Neural progenitor cell (in vitro differentiated cells): Measurements from ENCODE around the gene RSBN1L. TPM values are rescaled to one million over a fixed set of nuclear protein-coding genes. Genes with fewer than 3 reads are reported as not detected.
A peak's percentile ranks its signal among the peaks of the same experiment; 100 is the strongest.

Source experiments
- DNase-seq: peaks from one replicate; pipeline ENCODE4 v3.0.0-alpha.2; 2016; ENCODE audit warnings: low spot score
- H2AFZ ChIP-seq: fragments of 200-600 bp; sonication (generic); replicated peaks from 2 replicates; pipeline ENCODE4 v1.6.1; 2016; ENCODE audit warnings: antibody characterized with exemption
- H3F3A ChIP-seq: fragments of 200-600 bp; sonication (generic); 2 replicates; pipeline ENCODE4 v1.6.1; 2016; ENCODE audit warnings: antibody characterized with exemption, low read depth
- H3K27ac ChIP-seq: fragments of 200-600 bp; sonication (generic); 2 replicates; pipeline ENCODE4 v1.5.1; 2016; ENCODE audit warnings: mild to moderate bottlenecking
- H3K27me3 ChIP-seq: fragments of 200-600 bp; sonication (generic); 2 replicates; pipeline ENCODE4 v1.6.1; 2016; ENCODE audit warnings: mild to moderate bottlenecking, moderate library complexity
- H3K36me3 ChIP-seq: fragments of 200-600 bp; sonication (generic); 2 replicates; pipeline ENCODE4 v1.5.1; 2016
- H3K4me1 ChIP-seq: fragments of 200-600 bp; sonication (generic); 2 replicates; pipeline ENCODE4 v1.6.1; 2016; ENCODE audit warnings: mixed run types
- H3K4me2 ChIP-seq: fragments of 200-600 bp; sonication (generic); 2 replicates; pipeline ENCODE4 v1.6.1; 2016
- H3K4me3 ChIP-seq: fragments of 200-600 bp; sonication (generic); 2 replicates; pipeline ENCODE4 v1.5.1; 2016
- H3K79me2 ChIP-seq: fragments of 200-600 bp; sonication (generic); 2 replicates; pipeline ENCODE4 v1.6.1; 2016; ENCODE audit warnings: low read depth
- H3K9ac ChIP-seq: fragments of 200-600 bp; sonication (generic); 2 replicates; pipeline ENCODE4 v1.6.1; 2016
- H3K9me3 ChIP-seq: fragments of 200-600 bp; sonication (generic); 2 replicates; pipeline ENCODE4 v1.5.1; 2016; ENCODE audit warnings: low read depth
- H4K20me1 ChIP-seq: fragments of 200-600 bp; sonication (generic); 2 replicates; pipeline ENCODE4 v1.6.1; 2016; ENCODE audit warnings: low read depth
- H3K27ac Mint-ChIP-seq: 3 replicates; pipeline ENCODE4 v1.8.0; 2021; ENCODE audit warnings: mixed read lengths
- H3K27me3 Mint-ChIP-seq: 2 replicates; pipeline ENCODE4 v1.8.0; 2022; ENCODE audit warnings: low read depth, mild to moderate bottlenecking, inconsistent platforms, moderate library complexity, mixed read lengths; ENCODE audit not compliant: insufficient read depth
- H3K36me3 Mint-ChIP-seq: 3 replicates; pipeline ENCODE4 v1.8.0; 2021; ENCODE audit warnings: mixed read lengths
- H3K4me1 Mint-ChIP-seq: 3 replicates; pipeline ENCODE4 v1.8.0; 2021; ENCODE audit warnings: mixed read lengths
- H3K4me3 Mint-ChIP-seq: 3 replicates; pipeline ENCODE4 v1.8.0; 2021; ENCODE audit warnings: mild to moderate bottlenecking, moderate library complexity, mixed read lengths
- H3K9me3 Mint-ChIP-seq: 3 replicates; pipeline ENCODE4 v1.8.0; 2020; ENCODE audit warnings: mixed read lengths
- CTCF ChIP-seq: fragments of 200-600 bp; sonication (generic); IDR thresholded peaks from 2 replicates; pipeline ENCODE4 v1.5.1; 2017; ENCODE audit warnings: antibody characterized with exemption, mild to moderate bottlenecking
- EZH2 ChIP-seq: fragments of 200-600 bp; sonication (generic); IDR thresholded peaks from 2 replicates; pipeline ENCODE4 v1.6.1; 2017; ENCODE audit warnings: antibody characterized with exemption, mild to moderate bottlenecking, moderate library complexity
- EZH2phosphoT487 ChIP-seq: fragments of 200-600 bp; sonication (generic); IDR thresholded peaks from 2 replicates; pipeline ENCODE4 v1.6.1; 2017; ENCODE audit warnings: antibody characterized with exemption
- total RNA-seq: library from RNA; depleted of rRNA; stranded (reverse); fragments of >200 nt; gene quantifications from 2 replicates; pipeline ENCODE4 v1.2.3, GENCODE V29; 2015; ENCODE audit warnings: low replicate concordance

The RSBN1L gene
- 18.4 and 25.0 TPM in 2 replicates for total RNA-seq

GRCh38 chr7:77696057-77696642 lies at the start of gene RSBN1L:
TSS of gene RSBN1L (plus strand) at chr7:77696459. CDS start at chr7:77696470, 11 bp downstream.
- no peaks in the 10 kb centered on the region for H3K9me3 ChIP-seq
- TF ChIP-seq CTCF (peak; percentile 46), EZH2 (no peak)
- Mint-ChIP-seq H3K27ac (peak within 1 kb of the TSS; percentile 97), H3K4me3 (peak within 1 kb of the TSS; percentile 99), H3K9me3 (peaks cover 3% of the 10 kb centered on the region), H3K4me1 (peaks cover 35% of the 10 kb centered on the region), H3K27me3 (no peaks in the 10 kb centered on the region), H3K36me3 (peaks cover 15% of the 10 kb centered on the region)
- peak within 1 kb of the TSS; percentile 87 for H3K9ac ChIP-seq
- H3K4me3 ChIP-seq: peak within 1 kb of the TSS; percentile 94
- peaks cover 26% of the 10 kb centered on the region for H3K4me1 ChIP-seq
- H3K4me2 ChIP-seq: peak within 1 kb of the TSS; percentile 95
- H2AFZ ChIP-seq: peak within 1 kb of the TSS; percentile 89
- H3K27ac ChIP-seq: peak within 1 kb of the TSS; percentile 86
- peaks cover 93% of the 10 kb centered on the region for H3K79me2 ChIP-seq
- H4K20me1 ChIP-seq: peaks cover 44% of the 10 kb centered on the region
- H3K27me3 ChIP-seq: no peaks in the 10 kb centered on the region
- peak; percentile 99 for DNase-seq
- no peaks in the 10 kb centered on the region for H3K36me3 ChIP-seq
- H3F3A ChIP-seq: peaks cover 3% of the 10 kb centered on the region

GRCh38 chr7:77648742-77649338 lies 47.4 kb upstream of the RSBN1L start:
- Mint-ChIP-seq H3K4me1 (peaks cover 3% of the 10 kb centered on the region), H3K9me3 (no peaks in the 10 kb centered on the region)
- no peak overlapping the region for H3K27ac ChIP-seq

GRCh38 chr7:77649716-77650349 lies 46.4 kb upstream of the RSBN1L start:
- H3K4me2 ChIP-seq: no peak overlapping the region
- no peaks in the 10 kb centered on the region for H3K36me3 ChIP-seq
- peaks cover 6% of the 10 kb centered on the region for H3K36me3 Mint-ChIP-seq
- TF ChIP-seq EZH2: no peak
- H3K4me3 Mint-ChIP-seq: no peak overlapping the region
- H3K27me3 Mint-ChIP-seq: peaks cover 4% of the 10 kb centered on the region
- H3K9me3 Mint-ChIP-seq: no peaks in the 10 kb centered on the region
- H3K9me3 ChIP-seq: no peaks in the 10 kb centered on the region
- peaks cover 3% of the 10 kb centered on the region for H3K4me1 Mint-ChIP-seq
- H2AFZ ChIP-seq: no peak overlapping the region
- no peaks in the 10 kb centered on the region for H3K4me1 ChIP-seq
- no peaks in the 10 kb centered on the region for H4K20me1 ChIP-seq
- DNase-seq: no peak
- H3K79me2 ChIP-seq: no peaks in the 10 kb centered on the region
- H3K4me3 ChIP-seq: no peak overlapping the region
- no peak overlapping the region for H3K27ac Mint-ChIP-seq
- no peaks in the 10 kb centered on the region for H3K27me3 ChIP-seq
- H3F3A ChIP-seq: peaks cover 8% of the 10 kb centered on the region
- no peak overlapping the region for H3K9ac ChIP-seq
- no peak overlapping the region for H3K27ac ChIP-seq

More at GRCh38 chr7:77648742-77649338, 47.4 kb upstream of the RSBN1L start:
- Histone ChIP-seq H3K4me3 (no peak overlapping the region), H3K79me2 (no peaks in the 10 kb centered on the region), H3K27me3 (no peaks in the 10 kb centered on the region), H3K4me1 (no peaks in the 10 kb centered on the region), H3K36me3 (no peaks in the 10 kb centered on the region), H2AFZ (no peak overlapping the region), H3K9me3 (no peaks in the 10 kb centered on the region), H3K4me2 (no peak overlapping the region), H4K20me1 (no peaks in the 10 kb centered on the region), H3K9ac (no peak overlapping the region), H3F3A (peaks cover 8% of the 10 kb centered on the region)
- Mint-ChIP-seq H3K27ac (no peak overlapping the region), H3K4me3 (no peak overlapping the region), H3K36me3 (peaks cover 12% of the 10 kb centered on the region), H3K27me3 (peaks cover 4% of the 10 kb centered on the region)
- TF ChIP-seq EZH2 (no peak), EZH2phosphoT487 (no peak), CTCF (no peak)
- no peak for DNase-seq
